SK-N-SH treated with all-trans-retinoic acid at 6 μM for 48 hours (cell line): ENCODE measurements around the gene MAML3.

Experiments used
- CSDC2 ChIP-seq: fragments of 250-450 bp; sonication (Bioruptor Pico); IDR thresholded peaks from 2 replicates; pipeline ENCODE4 v1.5.0; 2020; ENCODE audit warnings: mild to moderate bottlenecking, moderate library complexity
- TCF4 ChIP-seq: fragments of 250-450 bp; sonication (Bioruptor Pico); IDR thresholded peaks from 2 replicates; pipeline ENCODE4 v1.8.0; 2021; ENCODE audit warnings: mild to moderate bottlenecking, moderate library complexity, borderline replicate concordance
- TSHZ2 ChIP-seq: fragments of 250-450 bp; sonication (Bioruptor Pico); IDR thresholded peaks from 2 replicates; pipeline ENCODE4 v1.5.0; 2020; ENCODE audit warnings: mild to moderate bottlenecking, moderate library complexity
- ZNF70 ChIP-seq: fragments of 450-650 bp; formaldehyde crosslinking; IDR thresholded peaks from 2 replicates; pipeline ENCODE4 v1.5.0; 2020; ENCODE audit warnings: mild to moderate bottlenecking, moderate library complexity
- TF ChIP-seq, protein P1 (sequence below): fragments of 250-450 bp; sonication (Bioruptor Pico); IDR thresholded peaks from 2 replicates; pipeline ENCODE4 v1.8.0; 2021; ENCODE audit warnings: low read depth, mild to moderate bottlenecking, moderate library complexity, borderline replicate concordance

GRCh38 chr4:140183270-140183669 lies 29.3 kb upstream of the MAML3 start:
- TF ChIP-seq ZNF70 (CRISPR knock-in tag) (no peak), TSHZ2 (CRISPR knock-in tag) (no peak), CSDC2 (CRISPR knock-in tag) (no peak), TCF4 (CRISPR knock-in tag) (no peak)
- TF ChIP-seq, protein P1, sequence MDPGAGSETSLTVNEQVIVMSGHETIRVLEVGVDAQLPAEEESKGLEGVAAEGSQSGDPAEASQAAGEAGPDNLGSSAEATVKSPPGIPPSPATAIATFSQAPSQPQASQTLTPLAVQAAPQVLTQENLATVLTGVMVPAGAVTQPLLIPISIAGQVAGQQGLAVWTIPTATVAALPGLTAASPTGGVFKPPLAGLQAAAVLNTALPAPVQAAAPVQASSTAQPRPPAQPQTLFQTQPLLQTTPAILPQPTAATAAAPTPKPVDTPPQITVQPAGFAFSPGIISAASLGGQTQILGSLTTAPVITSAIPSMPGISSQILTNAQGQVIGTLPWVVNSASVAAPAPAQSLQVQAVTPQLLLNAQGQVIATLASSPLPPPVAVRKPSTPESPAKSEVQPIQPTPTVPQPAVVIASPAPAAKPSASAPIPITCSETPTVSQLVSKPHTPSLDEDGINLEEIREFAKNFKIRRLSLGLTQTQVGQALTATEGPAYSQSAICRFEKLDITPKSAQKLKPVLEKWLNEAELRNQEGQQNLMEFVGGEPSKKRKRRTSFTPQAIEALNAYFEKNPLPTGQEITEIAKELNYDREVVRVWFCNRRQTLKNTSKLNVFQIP (CRISPR knock-in tag) = no peak
